Measurements from ENCODE around the gene MYO1G.
A peak's percentile ranks its signal among the peaks of the same experiment; 100 is the strongest.

Gene MYO1G

DNA sequence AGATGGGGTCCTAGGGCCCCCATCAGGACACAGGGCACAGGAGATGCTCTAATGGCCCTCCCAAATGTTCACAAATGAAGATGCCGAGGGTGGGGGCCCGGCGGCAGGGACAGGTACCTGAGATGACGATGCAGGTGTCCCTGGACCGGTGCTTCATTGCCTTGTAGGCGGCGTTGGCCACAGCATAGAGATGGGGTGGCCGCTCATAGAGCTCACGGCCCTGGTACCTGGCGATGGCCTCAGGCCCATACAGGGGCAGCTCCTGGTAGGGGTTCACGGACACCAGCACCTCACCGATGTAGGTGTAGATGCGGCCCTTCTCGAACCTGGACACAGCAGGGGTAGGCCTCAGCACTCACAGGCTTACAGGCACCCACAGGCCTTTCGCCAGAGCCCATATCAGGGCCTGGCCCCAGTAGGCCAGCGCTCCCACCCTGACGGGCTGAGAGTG, 2.0 kb downstream of the MYO1G start:
- no peak for DNase-seq (ENCODE audit: extremely low read depth, low read depth)
- TF ChIP-seq, protein P1, sequence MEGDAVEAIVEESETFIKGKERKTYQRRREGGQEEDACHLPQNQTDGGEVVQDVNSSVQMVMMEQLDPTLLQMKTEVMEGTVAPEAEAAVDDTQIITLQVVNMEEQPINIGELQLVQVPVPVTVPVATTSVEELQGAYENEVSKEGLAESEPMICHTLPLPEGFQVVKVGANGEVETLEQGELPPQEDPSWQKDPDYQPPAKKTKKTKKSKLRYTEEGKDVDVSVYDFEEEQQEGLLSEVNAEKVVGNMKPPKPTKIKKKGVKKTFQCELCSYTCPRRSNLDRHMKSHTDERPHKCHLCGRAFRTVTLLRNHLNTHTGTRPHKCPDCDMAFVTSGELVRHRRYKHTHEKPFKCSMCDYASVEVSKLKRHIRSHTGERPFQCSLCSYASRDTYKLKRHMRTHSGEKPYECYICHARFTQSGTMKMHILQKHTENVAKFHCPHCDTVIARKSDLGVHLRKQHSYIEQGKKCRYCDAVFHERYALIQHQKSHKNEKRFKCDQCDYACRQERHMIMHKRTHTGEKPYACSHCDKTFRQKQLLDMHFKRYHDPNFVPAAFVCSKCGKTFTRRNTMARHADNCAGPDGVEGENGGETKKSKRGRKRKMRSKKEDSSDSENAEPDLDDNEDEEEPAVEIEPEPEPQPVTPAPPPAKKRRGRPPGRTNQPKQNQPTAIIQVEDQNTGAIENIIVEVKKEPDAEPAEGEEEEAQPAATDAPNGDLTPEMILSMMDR (IDR thresholded peaks at IDR 0.05; ENCODE audit: low read depth, low read length), result no peak

GRCh38 chr7:44976040-44976745, 2.6 kb downstream of the MYO1G start:
- no peak for DNase-seq (ENCODE audit: extremely low read depth, low read depth)
- TF ChIP-seq, protein P1 (IDR thresholded peaks at IDR 0.05; ENCODE audit: low read depth, low read length), result no peak

DNA sequence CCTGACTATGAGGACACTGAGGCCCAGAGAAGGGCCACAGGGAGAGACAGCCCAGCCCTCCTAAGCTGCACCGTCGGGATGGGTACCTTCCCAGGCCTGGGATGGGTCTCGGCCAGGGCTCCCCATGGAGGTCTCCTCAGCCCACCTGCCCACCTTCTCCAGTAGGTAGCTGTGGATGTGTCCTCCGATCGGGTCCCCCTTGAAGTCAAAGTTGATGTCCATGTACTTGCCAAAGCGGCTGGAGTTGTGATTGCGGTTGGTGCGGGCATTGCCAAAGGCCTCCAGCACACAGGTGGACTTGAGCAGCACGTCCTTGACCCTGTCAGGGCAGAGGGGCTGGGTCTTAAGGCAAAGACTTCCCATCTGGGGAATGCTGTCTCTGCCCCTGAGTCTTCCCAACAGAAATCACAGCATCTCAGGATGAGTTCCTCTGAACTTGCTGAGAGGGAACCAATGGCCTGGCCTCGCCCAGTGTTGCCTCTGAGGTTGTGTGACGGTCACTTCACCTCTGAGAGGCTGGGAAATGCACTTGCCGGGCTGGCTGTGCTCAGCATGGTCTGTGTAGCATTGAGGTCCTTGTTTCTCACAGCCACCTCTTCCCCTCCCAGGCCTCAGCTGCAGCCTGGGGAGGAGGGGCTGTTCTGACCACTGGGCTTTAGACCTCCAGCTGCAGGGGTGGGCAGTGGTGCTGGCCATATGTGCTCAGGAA, 3.3 kb downstream of the MYO1G start:
- DNase-seq (ENCODE audit: extremely low read depth, low read depth), result no peak
- TF ChIP-seq, protein P1 (IDR thresholded peaks at IDR 0.05; ENCODE audit: low read depth, low read length), result no peak

- TF ChIP-seq, protein P1 (IDR thresholded peaks at IDR 0.05; ENCODE audit: low read depth, low read length), result no peak
- DNase-seq (ENCODE audit: extremely low read depth, low read depth), result no peak
Measured at GRCh38 chr7:44974549-44974948, 4.3 kb downstream of the MYO1G start.

DNA sequence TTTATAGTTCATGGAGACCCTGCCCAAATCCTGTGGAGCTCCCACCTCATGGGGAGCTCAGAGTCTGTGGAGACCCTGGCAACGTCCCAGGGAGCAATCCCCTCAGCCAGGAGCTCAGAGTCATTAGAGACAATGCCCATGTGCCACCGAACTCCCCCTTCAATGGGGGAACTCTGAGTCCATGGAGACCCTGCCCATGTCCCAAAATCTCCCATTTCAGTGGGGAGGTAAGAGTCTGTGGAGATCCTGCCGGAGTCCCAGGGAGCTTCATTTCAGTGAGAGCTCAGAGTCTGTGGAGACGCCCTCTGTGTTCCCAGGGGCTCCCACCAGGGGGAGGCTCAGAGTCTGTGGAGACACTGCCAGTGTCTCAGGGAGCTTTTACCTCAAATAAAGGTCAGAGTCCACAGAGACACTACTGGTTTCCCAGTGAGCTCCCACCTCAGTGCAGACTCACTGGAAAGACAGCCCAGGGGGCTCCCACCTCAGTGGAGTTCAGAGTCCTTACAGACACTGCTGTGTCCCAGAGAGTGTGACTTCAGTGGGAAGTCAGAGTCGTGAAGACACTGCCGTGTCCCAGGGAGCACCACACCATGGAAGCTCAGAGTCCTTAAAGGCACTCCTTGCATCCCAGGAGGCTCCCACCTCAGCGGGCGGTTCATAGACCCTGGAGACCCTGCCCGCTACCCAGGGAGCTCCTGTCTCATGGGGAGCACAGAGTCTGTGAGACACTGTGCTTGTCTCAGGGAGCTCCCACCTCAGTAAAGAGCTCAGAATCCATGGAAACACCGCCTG, 5.0 kb downstream of the MYO1G start:
- DNase-seq (ENCODE audit: extremely low read depth, low read depth), result no peak
- TF ChIP-seq, protein P1 (IDR thresholded peaks at IDR 0.05; ENCODE audit: low read depth, low read length), result peak; percentile 66

- TF ChIP-seq, protein P1 (IDR thresholded peaks at IDR 0.05; ENCODE audit: low read depth, low read length), result no peak
- no peak for DNase-seq (ENCODE audit: extremely low read depth, low read depth)
Measured at GRCh38 chr7:44972562-44972961, 6.3 kb downstream of the MYO1G start.
